ENCODE measurements around the gene RFT1. TPM values are rescaled to one million over a fixed set of nuclear protein-coding genes. Genes with fewer than 3 reads are reported as not detected.
A peak's percentile ranks its signal among the peaks of the same experiment; 100 is the strongest.

RFT1 gene
- total and polyA plus RNA-seq, 2 of the 13 experiments (the other 11 are each of a cell fraction or from before 2014, with no cell fraction given), result 23.2 to 37.0 TPM

DNA sequence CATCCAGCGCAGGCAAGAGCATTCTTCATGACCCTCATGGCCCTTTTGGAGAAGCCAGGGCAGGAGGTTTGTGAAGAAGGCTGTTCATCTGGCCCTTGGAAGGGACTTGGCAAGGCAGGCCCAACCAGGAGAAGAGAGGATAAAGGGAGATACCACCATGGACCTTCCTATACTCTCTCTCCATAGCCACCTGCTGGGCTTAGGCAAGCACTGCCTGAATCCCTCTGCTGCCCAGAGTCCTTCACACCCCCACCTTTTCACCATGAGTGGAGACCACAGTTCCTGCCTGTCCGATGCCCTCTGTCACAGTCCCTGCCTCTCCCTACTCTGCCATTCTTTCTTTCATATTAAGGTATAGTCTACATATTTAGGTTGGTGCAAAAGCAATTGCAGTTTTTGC, 73.8 kb downstream of the RFT1 start (continued):
- TF ChIP-seq CEBPB (IDR thresholded peaks at IDR 0.05; ENCODE audit: borderline replicate concordance, low read depth, low read length) (no peak), NFRKB (IDR thresholded peaks at IDR 0.05) (no peak), NONO (IDR thresholded peaks at IDR 0.05) (no peak), NONO (CRISPR knock-in tag; conservative IDR thresholded peaks at IDR 0.05) (no peak), ZNF850 (CRISPR knock-in tag; conservative IDR thresholded peaks at IDR 0.05) (no peak), ZNF614 (CRISPR knock-in tag; IDR thresholded peaks at IDR 0.05; ENCODE audit: borderline replicate concordance) (0 out of 2 replicates have a peak, but pooled peaks have one; percentile 24), AGO2 (optimal IDR thresholded peaks at IDR 0.05; ENCODE audit: low read depth, low read length) (no peak), ZNF556 (CRISPR knock-in tag; IDR thresholded peaks at IDR 0.05; ENCODE audit: borderline replicate concordance) (no peak), CC2D1A (CRISPR knock-in tag; IDR thresholded peaks at IDR 0.05) (no peak), XRCC5 (optimal IDR thresholded peaks at IDR 0.05; ENCODE audit: low read length) (peak; percentile 57), ZNF605 (CRISPR knock-in tag; IDR thresholded peaks at IDR 0.05) (0 out of 2 replicates have a peak, but pooled peaks have one; percentile 29), ZNF251 (CRISPR knock-in tag; IDR thresholded peaks at IDR 0.05) (no peak), DNMT3B (CRISPR knock-in tag; conservative IDR thresholded peaks at IDR 0.05) (no peak), ZSCAN25 (CRISPR knock-in tag; IDR thresholded peaks at IDR 0.05) (no peak), FOSL2 (CRISPR knock-in tag; IDR thresholded peaks at IDR 0.05) (no peak), ELF3 (CRISPR knock-in tag; IDR thresholded peaks at IDR 0.05) (0 out of 2 replicates have a peak, but pooled peaks have one; percentile 17), NR2F6 (IDR thresholded peaks at IDR 0.05) (no peak), NR2F6 (CRISPR knock-in tag; IDR thresholded peaks at IDR 0.05) (peak; percentile 28; the same call in 1 of the 2 replicates)
- TF ChIP-seq, protein P1, sequence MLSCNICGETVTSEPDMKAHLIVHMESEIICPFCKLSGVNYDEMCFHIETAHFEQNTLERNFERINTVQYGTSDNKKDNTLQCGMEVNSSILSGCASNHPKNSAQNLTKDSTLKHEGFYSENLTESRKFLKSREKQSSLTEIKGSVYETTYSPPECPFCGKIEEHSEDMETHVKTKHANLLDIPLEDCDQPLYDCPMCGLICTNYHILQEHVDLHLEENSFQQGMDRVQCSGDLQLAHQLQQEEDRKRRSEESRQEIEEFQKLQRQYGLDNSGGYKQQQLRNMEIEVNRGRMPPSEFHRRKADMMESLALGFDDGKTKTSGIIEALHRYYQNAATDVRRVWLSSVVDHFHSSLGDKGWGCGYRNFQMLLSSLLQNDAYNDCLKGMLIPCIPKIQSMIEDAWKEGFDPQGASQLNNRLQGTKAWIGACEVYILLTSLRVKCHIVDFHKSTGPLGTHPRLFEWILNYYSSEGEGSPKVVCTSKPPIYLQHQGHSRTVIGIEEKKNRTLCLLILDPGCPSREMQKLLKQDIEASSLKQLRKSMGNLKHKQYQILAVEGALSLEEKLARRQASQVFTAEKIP (CRISPR knock-in tag; IDR thresholded peaks at IDR 0.05; ENCODE audit: borderline replicate concordance), result no peak
- TF ChIP-seq, protein P2, sequence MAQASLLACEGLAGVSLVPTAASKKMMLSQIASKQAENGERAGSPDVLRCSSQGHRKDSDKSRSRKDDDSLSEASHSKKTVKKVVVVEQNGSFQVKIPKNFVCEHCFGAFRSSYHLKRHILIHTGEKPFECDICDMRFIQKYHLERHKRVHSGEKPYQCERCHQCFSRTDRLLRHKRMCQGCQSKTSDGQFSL (CRISPR knock-in tag; IDR thresholded peaks at IDR 0.05), result peak; percentile 90
- TF ChIP-seq, protein P3, sequence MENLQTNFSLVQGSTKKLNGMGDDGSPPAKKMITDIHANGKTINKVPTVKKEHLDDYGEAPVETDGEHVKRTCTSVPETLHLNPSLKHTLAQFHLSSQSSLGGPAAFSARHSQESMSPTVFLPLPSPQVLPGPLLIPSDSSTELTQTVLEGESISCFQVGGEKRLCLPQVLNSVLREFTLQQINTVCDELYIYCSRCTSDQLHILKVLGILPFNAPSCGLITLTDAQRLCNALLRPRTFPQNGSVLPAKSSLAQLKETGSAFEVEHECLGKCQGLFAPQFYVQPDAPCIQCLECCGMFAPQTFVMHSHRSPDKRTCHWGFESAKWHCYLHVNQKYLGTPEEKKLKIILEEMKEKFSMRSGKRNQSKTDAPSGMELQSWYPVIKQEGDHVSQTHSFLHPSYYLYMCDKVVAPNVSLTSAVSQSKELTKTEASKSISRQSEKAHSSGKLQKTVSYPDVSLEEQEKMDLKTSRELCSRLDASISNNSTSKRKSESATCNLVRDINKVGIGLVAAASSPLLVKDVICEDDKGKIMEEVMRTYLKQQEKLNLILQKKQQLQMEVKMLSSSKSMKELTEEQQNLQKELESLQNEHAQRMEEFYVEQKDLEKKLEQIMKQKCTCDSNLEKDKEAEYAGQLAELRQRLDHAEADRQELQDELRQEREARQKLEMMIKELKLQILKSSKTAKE (CRISPR knock-in tag; IDR thresholded peaks at IDR 0.05; ENCODE audit: borderline replicate concordance), result no peak
